Measurements from ENCODE around the gene SORBS1. TPM values are rescaled to one million over a fixed set of nuclear protein-coding genes. Genes with fewer than 3 reads are reported as not detected.

Gene SORBS1
- total RNA-seq, 1 donor from 2014 or later, result 16.1 TPM

- Mint-ChIP-seq H3K4me1 (peaks cover 23% of the 10 kb centered on the region), H3K27ac (no peak overlapping the region), H3K9me3 (no peaks in the 10 kb centered on the region), H3K36me3 (peaks cover 7% of the 10 kb centered on the region), H3K4me3 (no peak overlapping the region), H3K27me3 (ENCODE audit: insufficient read depth, low read depth) (peaks cover under 1% of the 10 kb centered on the region)
- TF ChIP-seq EZH2 (IDR thresholded peaks at IDR 0.05), result no peak
- TF ChIP-seq EZH2phosphoT487 (IDR thresholded peaks at IDR 0.05), result no peak
- TF ChIP-seq CTCF (IDR thresholded peaks at IDR 0.05), result no peak
- H3K27ac ChIP-seq, result no peak overlapping the region
- H3K27me3 ChIP-seq, result no peaks in the 10 kb centered on the region
- no peaks in the 10 kb centered on the region for H3F3A ChIP-seq (ENCODE audit: low read depth)
- no peak overlapping the region for H3K4me2 ChIP-seq
- peaks cover 14% of the 10 kb centered on the region for H3K4me1 ChIP-seq
- no peak overlapping the region for H3K9ac ChIP-seq
- no peaks in the 10 kb centered on the region for H3K36me3 ChIP-seq
- H3K9me3 ChIP-seq (ENCODE audit: low read depth), result no peaks in the 10 kb centered on the region
- no peak overlapping the region for H3K4me3 ChIP-seq
- H4K20me1 ChIP-seq (ENCODE audit: low read depth), result no peaks in the 10 kb centered on the region
- peak; percentile 20 for DNase-seq (ENCODE audit: low spot score)
- H3K79me2 ChIP-seq (ENCODE audit: low read depth), result no peaks in the 10 kb centered on the region
- no peak overlapping the region for H2AFZ ChIP-seq (replicated peaks)
Observed at GRCh38 chr10:95415621-95416031, 145.5 kb downstream of the SORBS1 start.

- H3K4me3 Mint-ChIP-seq, result no peak overlapping the region
- no peaks in the 10 kb centered on the region for H3K36me3 ChIP-seq
Observed at GRCh38 chr10:95414844-95415485, 146.2 kb downstream of the SORBS1 start.

GRCh38 chr10:95414016-95414830 lies 146.9 kb downstream of the SORBS1 start:
- no peak overlapping the region for H3K4me3 ChIP-seq
- Mint-ChIP-seq H3K9me3 (no peaks in the 10 kb centered on the region), H3K27me3 (ENCODE audit: insufficient read depth, low read depth) (no peaks in the 10 kb centered on the region), H3K4me3 (no peak overlapping the region), H3K4me1 (peaks cover 29% of the 10 kb centered on the region), H3K27ac (peak overlapping the region; percentile 84), H3K36me3 (peaks cover 7% of the 10 kb centered on the region)
- no peaks in the 10 kb centered on the region for H3K27me3 ChIP-seq
- TF ChIP-seq EZH2 (IDR thresholded peaks at IDR 0.05) (no peak), EZH2phosphoT487 (IDR thresholded peaks at IDR 0.05) (no peak), CTCF (IDR thresholded peaks at IDR 0.05) (no peak)
- no peaks in the 10 kb centered on the region for H3K36me3 ChIP-seq
- no peaks in the 10 kb centered on the region for H3K79me2 ChIP-seq (ENCODE audit: low read depth)
- no peaks in the 10 kb centered on the region for H4K20me1 ChIP-seq (ENCODE audit: low read depth)
- no peak for DNase-seq (ENCODE audit: low spot score)
- no peak overlapping the region for H3K9ac ChIP-seq
- no peak overlapping the region for H3K4me2 ChIP-seq
- peaks cover 28% of the 10 kb centered on the region for H3K4me1 ChIP-seq
- no peaks in the 10 kb centered on the region for H3F3A ChIP-seq (ENCODE audit: low read depth)
- no peaks in the 10 kb centered on the region for H3K9me3 ChIP-seq (ENCODE audit: low read depth)
- H3K27ac ChIP-seq, result no peak overlapping the region
- H2AFZ ChIP-seq (replicated peaks), result no peak overlapping the region

More at GRCh38 chr10:95414844-95415485, 146.2 kb downstream of the SORBS1 start:
- DNase-seq (ENCODE audit: low spot score), result no peak
- H3F3A ChIP-seq (ENCODE audit: low read depth), result no peaks in the 10 kb centered on the region
- Mint-ChIP-seq H3K27me3 (ENCODE audit: insufficient read depth, low read depth) (no peaks in the 10 kb centered on the region), H3K27ac (peak overlapping the region; percentile 8), H3K4me1 (peaks cover 22% of the 10 kb centered on the region), H3K9me3 (no peaks in the 10 kb centered on the region), H3K36me3 (peaks cover 7% of the 10 kb centered on the region)
- no peaks in the 10 kb centered on the region for H3K9me3 ChIP-seq (ENCODE audit: low read depth)
- no peak overlapping the region for H3K4me3 ChIP-seq
- TF ChIP-seq CTCF (IDR thresholded peaks at IDR 0.05) (no peak), EZH2 (IDR thresholded peaks at IDR 0.05) (no peak), EZH2phosphoT487 (IDR thresholded peaks at IDR 0.05) (no peak)
- H2AFZ ChIP-seq (replicated peaks), result no peak overlapping the region
- no peaks in the 10 kb centered on the region for H3K27me3 ChIP-seq
- peaks cover 20% of the 10 kb centered on the region for H3K4me1 ChIP-seq
- H4K20me1 ChIP-seq (ENCODE audit: low read depth), result no peaks in the 10 kb centered on the region
- no peak overlapping the region for H3K4me2 ChIP-seq
- H3K27ac ChIP-seq, result no peak overlapping the region
- H3K79me2 ChIP-seq (ENCODE audit: low read depth), result no peaks in the 10 kb centered on the region
- no peak overlapping the region for H3K9ac ChIP-seq

Data from neural progenitor cell (in vitro differentiated cells).